Hematopoietic multipotent progenitor cell treated with erythropoietin and hydrocortisone succinate and interleukin-3 and kit ligand, for 4 days (in vitro differentiated cells): ENCODE measurements around the gene TOR1AIP1.
"Not testable (repeated sequence)": the region's sequence is repeated elsewhere in the genome, so short reads cannot be mapped to it uniquely, and the experiment has no call there.

Experiments
- DNase-seq: peaks from one replicate; pipeline ENCODE4 v3.0.0-alpha.2; 2015

TOR1AIP1 gene, protein sequence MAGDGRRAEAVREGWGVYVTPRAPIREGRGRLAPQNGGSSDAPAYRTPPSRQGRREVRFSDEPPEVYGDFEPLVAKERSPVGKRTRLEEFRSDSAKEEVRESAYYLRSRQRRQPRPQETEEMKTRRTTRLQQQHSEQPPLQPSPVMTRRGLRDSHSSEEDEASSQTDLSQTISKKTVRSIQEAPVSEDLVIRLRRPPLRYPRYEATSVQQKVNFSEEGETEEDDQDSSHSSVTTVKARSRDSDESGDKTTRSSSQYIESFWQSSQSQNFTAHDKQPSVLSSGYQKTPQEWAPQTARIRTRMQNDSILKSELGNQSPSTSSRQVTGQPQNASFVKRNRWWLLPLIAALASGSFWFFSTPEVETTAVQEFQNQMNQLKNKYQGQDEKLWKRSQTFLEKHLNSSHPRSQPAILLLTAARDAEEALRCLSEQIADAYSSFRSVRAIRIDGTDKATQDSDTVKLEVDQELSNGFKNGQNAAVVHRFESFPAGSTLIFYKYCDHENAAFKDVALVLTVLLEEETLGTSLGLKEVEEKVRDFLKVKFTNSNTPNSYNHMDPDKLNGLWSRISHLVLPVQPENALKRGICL

DNA sequence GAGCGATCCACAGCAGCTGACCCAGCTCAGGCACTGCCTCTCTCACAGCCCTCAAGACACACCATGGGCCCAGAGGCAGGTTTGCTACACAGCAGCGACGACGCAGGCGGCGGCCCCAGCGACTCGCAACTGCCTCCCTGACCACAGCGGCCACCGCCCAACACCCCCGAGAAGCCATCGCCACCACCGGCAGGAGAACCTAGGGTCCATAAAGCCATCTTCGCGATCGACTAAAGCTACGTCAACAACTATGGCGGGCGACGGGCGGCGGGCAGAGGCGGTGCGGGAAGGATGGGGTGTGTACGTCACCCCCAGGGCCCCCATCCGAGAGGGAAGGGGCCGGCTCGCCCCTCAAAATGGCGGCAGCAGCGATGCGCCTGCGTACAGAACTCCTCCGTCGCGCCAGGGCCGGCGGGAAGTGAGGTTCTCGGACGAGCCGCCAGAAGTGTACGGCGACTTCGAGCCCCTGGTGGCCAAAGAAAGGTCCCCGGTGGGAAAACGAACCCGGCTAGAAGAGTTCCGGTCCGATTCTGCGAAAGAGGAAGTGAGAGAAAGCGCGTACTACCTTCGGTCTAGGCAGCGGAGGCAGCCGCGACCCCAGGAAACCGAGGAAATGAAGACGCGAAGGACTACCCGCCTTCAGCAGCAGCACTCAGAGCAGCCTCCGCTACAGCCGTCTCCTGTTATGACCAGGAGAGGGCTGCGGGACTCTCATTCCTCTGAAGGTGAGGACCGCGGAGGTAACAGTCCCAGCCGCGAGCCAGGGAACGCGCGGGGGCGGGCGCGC, at the start of gene TOR1AIP1:
Gene TOR1AIP1 (plus strand): TSS at position 33 of the 787 bp plus-strand sequence. CDS start 218 bp downstream, at position 251.
- peak; percentile 99 for DNase-seq

DNA sequence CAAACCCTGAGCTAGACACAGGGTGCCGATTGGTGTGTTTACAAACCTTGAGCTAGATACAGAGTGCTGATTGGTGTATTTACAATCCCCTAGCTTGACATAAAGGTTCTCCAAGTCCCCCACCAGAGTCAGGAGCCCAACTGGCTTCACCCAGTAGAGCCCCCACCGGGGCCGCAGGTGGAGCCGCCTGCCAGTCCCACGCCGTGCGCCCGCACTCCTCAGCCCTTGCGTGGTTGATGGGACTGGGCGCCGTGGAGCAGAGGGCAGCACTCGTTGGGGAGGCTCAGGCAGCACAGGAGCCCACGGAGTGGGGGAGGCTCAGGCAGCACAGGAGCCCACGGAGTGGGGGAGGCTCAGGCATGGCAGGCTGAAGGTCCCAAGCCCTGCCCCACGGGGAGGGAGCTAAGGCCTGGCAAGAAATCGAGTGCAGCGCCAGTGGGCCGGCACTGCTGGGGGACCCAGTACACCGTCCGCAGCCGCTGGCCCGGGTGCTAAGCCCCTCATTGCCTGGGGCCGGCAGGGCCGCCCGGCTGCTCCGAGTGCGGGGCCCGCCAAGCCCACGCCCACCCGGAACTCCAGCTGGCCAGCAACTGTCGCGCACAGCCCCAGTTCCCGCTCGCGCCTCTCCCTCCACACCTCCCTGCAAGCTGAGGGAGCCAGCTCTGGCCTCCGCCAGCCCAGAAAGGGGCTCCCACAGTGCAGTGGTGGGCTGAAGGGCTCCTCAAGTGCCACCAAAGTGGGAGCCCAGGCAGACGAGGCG, 45.2 kb upstream of the TOR1AIP1 start:
- DNase-seq, result not testable (repeated sequence)

DNA sequence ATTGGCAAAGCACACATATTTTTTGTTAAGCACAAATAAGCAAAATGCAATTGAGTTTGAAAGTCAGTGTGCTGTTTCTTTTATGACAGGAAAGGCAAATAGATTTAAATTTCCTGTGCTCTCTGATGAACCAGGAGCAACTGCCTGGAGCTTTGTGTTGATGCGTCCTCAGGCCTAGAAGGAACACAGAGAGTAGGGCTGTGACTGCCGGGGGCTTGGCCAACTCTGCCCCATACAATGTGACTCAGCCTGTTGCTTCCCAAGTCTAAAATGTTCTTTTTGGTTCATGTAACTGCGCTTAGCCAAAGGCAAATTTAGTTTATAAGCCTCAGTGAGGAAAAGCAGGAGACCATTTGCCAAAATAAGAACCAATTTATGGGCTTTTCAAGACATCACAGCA, 42.0 kb upstream of the TOR1AIP1 start:
- no peak for DNase-seq

DNA sequence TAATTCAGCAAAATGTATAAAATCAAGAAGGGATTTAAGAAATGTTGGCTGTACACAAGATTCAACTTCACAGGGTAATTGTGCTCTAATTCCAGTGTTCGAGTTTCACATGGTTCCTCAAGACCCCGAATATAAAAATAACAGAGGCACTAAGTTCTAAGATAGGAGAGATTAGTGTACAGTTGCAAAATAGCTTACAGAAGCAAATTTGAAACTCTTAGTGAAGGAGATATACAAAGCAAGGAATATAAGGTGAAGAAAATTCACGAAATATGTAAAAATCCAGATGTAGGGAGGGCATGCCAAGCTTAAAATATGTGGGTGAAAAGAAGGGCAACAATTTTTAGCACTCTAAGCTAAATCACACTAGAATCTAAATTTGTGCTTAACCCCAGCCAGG, 33.9 kb upstream of the TOR1AIP1 start:
- no peak for DNase-seq

DNA sequence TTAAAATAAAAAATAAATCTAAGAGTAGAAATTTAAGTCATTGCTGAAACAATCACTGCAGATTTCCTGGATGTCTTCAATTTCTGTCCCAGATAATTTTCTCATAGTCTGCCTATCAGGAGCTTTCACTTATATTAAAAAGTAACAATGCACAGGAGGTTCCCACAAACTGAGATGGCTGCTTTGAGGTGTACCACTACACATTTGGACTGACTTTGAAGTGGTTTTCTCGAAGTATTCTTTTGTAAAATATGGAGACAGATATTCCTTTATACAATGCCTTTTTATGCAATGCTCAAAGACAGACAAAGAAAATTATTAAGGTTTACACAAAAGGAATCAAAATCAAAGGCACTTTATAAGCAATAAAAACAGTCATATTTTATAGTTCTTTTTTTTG, 29.0 kb upstream of the TOR1AIP1 start:
- DNase-seq, result no peak

DNA sequence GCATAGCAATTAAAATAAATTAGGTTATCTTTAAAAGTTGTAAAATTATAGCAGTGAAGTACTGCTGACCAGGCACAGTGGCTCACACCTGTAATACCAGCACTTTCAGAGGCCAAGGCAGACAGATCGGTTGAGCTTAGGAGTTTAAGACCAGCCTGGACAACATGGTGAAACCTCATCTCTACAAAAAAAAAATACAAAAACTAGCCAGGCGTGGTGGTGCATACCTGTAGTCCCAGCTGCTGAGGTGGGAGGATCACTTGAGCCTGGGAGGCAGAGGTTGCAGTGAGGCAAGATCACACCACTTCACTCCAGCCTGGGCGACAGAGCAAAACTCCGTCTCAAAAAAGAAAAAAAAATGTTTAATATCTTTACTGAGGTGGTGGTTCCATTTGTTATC, 26.3 kb upstream of the TOR1AIP1 start:
- DNase-seq, result not testable (repeated sequence)

DNA sequence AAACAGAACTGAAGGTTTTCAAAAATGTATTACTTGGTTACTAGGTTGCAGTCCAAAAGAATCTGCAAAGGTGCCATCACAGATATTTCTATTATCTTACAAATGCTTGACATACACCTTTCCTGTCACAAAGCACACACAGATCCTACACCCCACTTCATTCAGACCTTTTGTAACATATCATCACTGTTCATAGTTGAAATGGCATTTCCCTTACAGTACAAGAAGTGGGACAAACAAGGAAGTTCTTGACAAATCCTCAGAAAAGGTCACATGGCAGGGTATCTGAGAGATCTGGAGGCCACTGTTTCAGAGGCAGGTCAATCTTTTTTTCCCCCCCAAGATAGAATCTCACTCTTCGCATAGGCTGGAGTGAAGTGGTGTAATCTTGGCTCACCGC, 25.8 kb upstream of the TOR1AIP1 start:
- no peak for DNase-seq

DNA sequence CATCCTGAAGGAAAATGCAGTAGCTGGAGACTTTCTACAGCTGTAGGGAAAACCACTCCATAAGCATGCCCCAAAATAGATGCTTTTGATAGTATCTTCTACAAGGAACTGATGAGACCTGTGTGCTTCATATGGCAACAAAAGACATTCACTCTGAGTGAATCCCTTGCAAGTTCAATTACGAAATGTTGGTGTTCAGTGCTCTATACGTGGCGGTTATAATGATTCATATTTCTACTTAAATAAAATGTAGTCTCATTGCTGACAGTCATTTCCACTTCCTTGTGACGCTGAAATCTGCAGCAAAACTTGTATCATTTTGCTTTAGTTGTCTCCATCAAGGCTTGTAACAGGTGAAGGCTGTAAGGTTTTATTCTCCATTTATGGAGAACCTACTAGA, 25.1 kb upstream of the TOR1AIP1 start:
- no peak for DNase-seq

DNA sequence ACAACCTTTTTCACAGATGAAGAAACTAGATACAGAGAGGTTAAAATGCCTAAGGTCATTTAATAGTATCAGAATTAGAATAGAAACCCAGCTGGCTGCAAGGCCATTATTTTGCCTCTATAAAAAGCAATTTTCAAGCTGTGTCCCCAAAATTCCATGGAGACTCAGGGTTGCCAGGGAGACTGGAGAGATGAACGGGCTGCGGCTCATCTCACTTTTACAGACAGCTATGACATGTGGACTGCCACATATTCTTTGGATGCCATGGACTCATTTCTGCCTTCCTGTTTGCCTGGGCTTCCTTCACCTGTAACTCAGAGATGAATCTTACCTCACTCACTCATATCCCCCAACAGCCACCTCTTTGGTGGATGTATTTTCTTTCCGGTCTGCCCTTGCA, 21.4 kb upstream of the TOR1AIP1 start:
- DNase-seq, result no peak

DNA sequence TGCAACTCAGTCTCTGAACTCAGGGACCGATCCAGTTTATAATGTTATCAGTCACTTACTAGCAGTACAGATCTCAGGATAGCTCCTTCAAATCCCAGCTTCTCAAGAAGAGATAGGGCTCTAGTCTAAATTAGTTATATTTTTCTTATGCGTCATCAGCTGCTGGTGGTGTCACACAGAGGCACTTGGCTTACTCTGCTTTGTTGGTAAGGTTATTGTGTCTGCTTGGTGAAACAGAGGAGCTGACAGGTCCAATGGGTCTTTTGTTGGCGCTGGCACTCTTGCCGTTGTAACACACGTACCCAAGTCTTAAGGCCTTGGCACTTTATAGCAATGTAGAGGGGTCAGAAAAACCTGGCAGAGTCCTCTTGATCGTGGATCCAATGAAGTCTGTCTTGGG, 16.7 kb upstream of the TOR1AIP1 start:
- DNase-seq, result no peak

DNA sequence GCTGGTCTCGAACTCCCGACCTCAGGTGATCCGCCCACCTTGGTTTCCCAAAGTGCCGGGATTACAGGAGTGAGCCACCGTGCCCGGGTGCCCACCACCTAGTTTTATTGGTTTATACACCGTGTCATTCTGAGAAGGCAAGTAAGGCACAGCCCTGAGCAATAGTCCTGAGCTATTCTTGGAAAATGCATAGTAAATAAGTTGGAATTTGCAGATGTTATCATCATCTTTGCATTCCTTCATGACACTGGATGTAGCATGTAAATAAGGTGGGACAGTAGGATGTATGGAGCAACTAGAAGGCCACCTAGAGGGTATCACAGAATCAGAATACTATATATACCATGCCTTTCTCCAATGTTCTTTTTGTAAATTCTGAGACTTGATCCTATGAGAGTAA, 15.5 kb upstream of the TOR1AIP1 start:
- DNase-seq, result no peak

DNA sequence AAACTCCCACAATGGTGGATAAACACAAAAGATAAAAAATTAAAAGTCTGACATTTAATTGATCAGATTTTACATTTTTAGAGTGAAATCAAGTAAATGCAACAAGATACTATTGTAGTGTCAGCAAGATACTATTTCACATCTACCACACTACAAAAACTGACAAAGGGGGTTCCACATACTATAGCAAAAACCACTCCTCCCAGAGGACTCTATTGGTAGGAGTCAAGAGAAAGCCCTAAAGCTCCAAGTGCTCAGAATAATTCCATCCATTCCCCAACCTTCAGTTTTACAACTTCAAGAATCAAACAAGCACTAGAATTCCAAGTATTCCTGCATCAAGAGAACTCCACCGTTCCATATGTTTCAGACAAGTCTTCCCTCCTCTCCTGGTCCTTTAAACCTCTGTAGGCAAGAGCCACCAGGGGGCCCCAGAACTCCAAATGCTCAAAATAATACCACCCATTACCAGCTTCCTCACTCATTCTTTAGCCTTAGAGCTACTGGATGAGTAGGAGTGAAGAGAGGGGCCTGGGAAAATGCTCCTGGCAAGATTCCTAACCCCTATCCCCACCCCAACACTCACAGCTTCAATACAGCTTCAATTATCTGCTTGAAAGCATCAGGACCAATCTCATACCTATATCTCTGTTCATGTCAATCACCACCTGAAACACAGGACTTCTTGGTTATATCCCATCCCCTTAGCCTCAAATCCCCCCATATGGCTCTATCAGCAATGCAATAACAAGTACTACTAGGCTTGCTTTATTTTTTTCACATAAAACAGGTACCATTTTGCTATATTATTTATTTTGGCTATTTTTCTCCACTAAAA, 14.4 kb upstream of the TOR1AIP1 start:
- DNase-seq, result peak; percentile 82

DNA sequence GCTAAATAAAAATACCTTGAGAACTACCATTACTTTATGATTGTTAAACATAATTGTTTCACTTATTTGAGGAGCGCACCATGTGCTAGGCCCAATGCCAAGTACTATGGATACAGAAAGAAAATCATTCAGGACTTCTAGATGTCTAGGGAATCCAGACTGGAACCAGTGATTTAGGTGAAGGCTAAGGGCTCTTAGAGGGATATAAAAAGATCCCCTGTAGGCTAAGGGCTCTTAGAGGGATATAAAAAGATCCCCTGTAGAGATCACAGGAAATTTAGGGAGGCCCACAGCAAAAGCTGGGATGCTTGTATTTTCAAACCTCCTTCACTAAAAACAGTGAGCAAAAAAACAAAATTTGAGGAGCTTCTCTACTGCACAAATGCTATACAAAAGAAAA, 11.2 kb upstream of the TOR1AIP1 start:
- no peak for DNase-seq

DNA sequence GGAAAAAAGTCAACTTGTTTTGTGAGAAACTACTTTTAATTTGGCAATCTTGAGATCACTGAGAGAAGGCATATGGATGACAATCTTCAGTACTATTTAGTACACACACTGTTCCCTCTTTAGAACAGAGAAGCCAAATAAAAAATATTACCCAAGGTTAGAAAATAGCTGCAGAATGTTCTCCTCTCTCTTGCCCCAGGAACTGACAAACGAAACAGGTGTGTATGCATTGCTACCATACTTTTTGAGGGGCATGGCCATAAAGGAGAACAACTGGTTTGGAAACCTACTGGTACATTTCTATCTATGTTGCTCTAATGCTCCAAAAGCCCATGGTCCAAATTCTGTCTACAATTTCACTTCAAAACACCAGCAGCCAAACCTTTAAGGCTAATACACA, 10.1 kb upstream of the TOR1AIP1 start:
- DNase-seq, result no peak

DNA sequence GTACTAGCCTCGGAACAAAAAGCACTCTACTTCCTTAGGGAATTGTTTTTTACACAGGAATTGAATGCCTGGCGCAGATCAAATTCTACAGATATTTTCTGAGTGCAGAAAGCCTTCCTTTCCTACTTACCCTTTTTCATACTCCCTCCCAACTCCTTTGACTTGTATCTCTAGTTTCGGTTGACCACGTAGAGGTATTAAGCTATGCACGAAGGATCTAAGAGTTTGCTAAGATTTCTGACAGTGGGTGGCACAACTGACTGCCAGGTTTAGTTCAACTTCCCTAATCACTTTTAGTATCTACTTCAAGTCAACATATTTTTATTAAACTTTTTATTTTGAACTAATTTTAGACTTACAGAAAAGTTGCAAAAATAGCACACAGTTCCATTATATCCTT, 9.5 kb upstream of the TOR1AIP1 start:
- DNase-seq, result no peak

DNA sequence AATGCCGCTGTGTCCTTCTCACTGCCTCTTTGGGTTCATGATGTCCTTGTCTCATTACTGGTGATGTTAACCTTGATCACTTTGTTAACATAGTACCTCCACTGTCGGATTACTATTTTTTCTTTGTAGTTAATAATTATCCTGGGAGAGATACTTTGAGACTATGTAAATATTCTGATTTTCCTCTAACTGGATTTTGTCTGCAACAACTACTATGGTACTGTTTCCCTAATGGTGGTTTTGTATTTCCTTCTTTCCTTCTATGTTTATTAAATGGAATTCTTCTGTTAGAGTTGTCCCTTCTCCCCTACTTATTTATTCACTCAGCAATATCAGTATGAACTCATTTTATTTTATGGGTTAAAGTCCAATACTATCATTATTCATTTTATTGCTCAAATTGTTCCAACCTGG, 8.6 kb upstream of the TOR1AIP1 start:
- no peak for DNase-seq

DNA sequence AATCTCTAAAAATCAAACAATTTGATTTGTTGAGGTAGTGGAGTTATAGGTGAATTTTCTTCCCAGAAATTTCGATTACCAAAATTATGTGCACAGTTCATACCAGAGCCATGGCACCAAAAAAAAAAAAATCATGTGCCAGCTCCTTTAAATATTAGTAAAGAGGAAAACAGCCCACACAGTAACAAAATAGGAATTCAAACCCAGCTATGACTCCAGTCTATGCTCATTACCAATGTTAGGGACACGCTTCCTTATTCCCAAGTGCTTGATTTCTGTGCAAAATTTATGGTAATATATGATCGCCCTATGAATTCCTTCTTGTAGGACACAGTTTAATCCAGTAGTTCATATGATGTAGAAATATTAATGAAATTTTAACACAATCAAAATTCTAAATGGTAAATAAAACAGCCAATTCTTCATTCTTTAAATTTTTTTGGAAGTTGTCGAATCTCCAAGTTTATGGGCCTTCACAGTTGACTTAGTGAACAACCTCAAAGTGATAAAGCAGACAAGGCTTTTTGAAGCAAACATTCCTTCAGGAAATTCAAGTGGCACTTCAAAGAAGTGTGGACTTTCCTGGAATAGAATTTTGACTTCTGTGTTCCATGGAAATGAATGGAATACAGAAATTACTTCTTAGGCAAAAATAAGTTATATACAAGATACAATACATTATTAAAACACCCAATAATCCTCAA, 6.3 kb upstream of the TOR1AIP1 start:
- DNase-seq, result no peak

DNA sequence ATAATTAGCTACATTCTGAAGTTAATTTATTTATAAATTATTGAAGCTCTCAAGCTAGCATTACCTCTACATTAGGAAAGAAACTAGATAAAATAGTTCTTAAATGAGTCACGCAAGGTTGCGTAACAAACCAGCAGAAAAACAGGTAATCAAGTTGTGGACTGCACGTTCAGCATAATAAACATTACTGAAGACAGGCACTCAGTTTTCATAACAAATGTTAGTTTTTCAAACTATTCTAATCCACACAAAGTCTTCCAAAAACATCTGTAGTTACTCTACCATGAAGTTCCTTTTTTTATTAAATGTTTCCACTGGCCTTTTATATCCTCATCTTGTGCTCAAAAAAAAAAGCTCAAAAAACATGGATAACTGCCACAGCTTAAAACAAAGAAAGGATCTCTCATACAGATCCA, 5.8 kb upstream of the TOR1AIP1 start:
- DNase-seq, result no peak

DNA sequence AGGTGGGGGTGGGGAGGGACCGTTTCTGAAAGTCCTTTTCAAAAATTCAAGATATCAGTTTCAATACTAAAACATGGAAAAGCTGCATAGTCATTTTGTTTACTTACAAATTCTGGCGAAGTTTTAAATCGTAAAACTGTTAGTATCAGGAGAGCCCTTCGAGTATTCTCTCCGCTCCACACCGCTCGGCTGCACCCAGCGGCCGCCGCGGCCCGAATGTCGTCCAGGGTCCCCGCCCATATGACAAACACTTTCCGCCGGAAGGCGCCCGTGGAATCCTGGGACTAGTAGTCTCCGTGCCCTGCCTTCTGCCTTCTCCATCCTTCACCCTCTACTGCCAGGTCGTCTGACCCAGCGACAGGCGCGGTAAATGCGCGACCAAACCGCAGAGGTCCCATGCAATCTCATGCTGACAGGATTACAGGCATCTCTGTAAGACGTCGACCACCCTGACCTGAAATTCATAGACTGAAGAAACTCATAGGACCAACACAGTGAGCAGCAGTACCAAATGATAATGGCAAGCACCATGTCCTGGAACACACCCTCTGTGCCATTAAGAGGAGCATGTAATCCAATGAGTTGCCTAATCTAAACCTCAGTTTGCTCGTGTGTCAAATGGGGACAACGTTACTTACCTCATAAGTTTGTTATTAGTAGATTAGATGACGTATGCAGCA, 4.4 kb upstream of the TOR1AIP1 start, which contains the start of gene TOR1AIP2:
Gene TOR1AIP2 (minus strand): TSS at position 218 of the 680 bp plus-strand sequence. CDS start 25,138 bp downstream, outside the sequence.
- peak; percentile 96 for DNase-seq

DNA sequence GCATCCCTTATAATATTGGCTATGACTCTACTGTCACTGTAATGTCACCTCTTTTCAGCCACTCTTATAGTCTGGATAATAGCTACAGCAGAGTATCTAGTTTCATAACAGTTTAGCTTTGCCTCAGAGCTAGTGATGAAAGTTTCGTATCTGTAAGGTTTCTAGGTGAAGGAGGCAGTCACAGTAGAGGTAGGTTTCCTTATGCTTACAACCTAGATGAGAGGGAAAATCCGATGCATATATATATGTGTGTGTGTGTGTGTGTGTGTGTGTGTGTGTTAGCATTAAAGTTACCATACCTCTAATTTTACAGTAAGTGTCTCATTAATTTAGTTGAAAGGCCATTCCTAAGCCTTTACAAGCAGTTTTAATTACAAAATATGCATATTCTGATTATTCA, 2.3 kb upstream of the TOR1AIP1 start:
- DNase-seq, result no peak
